Testis (tissue), 3 donors: ENCODE measurements around the gene TRABD2B. TPM values are rescaled to one million over a fixed set of nuclear protein-coding genes. Genes with fewer than 3 reads are reported as not detected.

ENCODE experiments used
- DNase-seq: peaks from one replicate; pipeline ENCODE4 v3.0.0-alpha.2; 2019
- H3K27ac ChIP-seq, 2 donors: fragments of 200-600 bp; sonication (generic); one replicate each; pipeline ENCODE4 v1.5.1; 2019
- H3K27me3 ChIP-seq: fragments of 200-600 bp; sonication (generic); one replicate; pipeline ENCODE4 v1.5.1; 2019
- H3K36me3 ChIP-seq: fragments of 200-600 bp; sonication (generic); one replicate; pipeline ENCODE4 v1.5.1; 2017; ENCODE audit warnings: low read depth; ENCODE audit errors: missing control alignments
- H3K4me1 ChIP-seq: fragments of 200-600 bp; sonication (generic); one replicate; pipeline ENCODE4 v1.5.1; 2019
- H3K4me3 ChIP-seq, 2 donors: fragments of 200-600 bp; sonication (generic); one replicate each; pipeline ENCODE4 v1.5.1; 2017 to 2019
- H3K9me3 ChIP-seq: fragments of 200-600 bp; sonication (generic); one replicate; pipeline ENCODE4 v1.5.1; 2017
- POLR2A ChIP-seq: fragments of 450-650 bp; IDR thresholded peaks from one replicate; pipeline ENCODE4 v1.6.1; 2017; ENCODE audit warnings: antibody characterized with exemption, mild to moderate bottlenecking, moderate library complexity
- WGBS, 2 donors: methylation state at CpG; one replicate each; pipeline ENCODE4 v1.1.5; 2018; 5-methylcytosine and 5-hydroxymethylcytosine counted together
- intact Hi-C: fragments of 100-400 bp; cut with DNase I; formaldehyde crosslinking; loops from one replicate; pipeline ENCODE4 v1.15.1; 2023; ENCODE audit warnings: low total_unique reads
- polyA plus RNA-seq: library from polyadenylated mRNA; stranded (reverse); fragments of 350-450 nt; fragmentation: Illumina TruSeq; extraction: RNeasy Lipid Tissue Mini Kit (QIAGEN cat#74804); gene quantifications from one replicate; pipeline ENCODE4 v1.2.3, GENCODE V29; 2014; ENCODE audit warnings: low read depth, low replicate concordance; ENCODE audit not compliant: insufficient read depth
- total RNA-seq, 2 donors: library from RNA; depleted of rRNA; stranded (reverse); fragments of >200 nt; gene quantifications; one replicate each; pipeline ENCODE4 v1.2.3, GENCODE V29; 2016
- TF ChIP-seq, protein P1 (sequence below), 3 experiments: fragments of 450-650 bp in 2 of 3; fragments of 200-600 bp in 1 of 3; sonication (generic) in 1 of 3; IDR thresholded peaks; one replicate each; pipeline ENCODE4 v1.5.1; 2016 to 2019; ENCODE audit warnings: antibody characterized with exemption in 3 of 3, mild to moderate bottlenecking in 2 of 3, moderate library complexity in 1 of 3

TRABD2B gene
- total and polyA plus RNA-seq, 3 donors from 2014 or later = 1.9 to 2.7 (median 2.0) TPM

DNA sequence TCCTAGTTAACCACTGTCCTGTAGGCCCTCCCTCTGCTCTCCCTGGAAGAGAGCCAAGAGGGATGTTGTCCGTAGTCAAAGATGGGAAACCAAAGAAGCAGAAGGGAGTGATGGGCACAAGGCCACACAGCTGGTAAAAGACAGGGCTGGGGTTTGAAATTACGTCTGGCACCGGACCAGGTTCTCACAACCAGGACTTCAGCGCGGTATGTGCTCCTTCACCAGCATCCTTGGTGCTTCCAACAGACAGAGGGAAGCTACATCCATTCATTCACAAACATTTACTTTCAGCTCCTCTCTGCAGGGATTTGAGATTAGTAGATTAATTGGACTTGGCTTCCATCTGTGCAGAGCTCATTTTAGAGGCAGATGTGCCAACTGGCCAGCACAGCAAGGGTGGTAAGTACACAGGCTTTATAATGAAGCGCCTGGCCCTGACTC is 191.2 kb downstream of the TRABD2B start:
- Histone ChIP-seq H3K27ac (no peak overlapping the region), H3K36me3 (no peaks in the 10 kb centered on the region), H3K4me1 (peaks cover 5% of the 10 kb centered on the region), H3K4me3 (no peak overlapping the region), H3K9me3 (no peaks in the 10 kb centered on the region), H3K27me3 (no peaks in the 10 kb centered on the region)
- intact Hi-C loops = no loop called here
- 43 to 45% methylated on average over 6 of the region's 6 CpGs for WGBS, 2 donors
- DNase-seq = no peak
- TF ChIP-seq POLR2A = no peak
- TF ChIP-seq, protein P1, sequence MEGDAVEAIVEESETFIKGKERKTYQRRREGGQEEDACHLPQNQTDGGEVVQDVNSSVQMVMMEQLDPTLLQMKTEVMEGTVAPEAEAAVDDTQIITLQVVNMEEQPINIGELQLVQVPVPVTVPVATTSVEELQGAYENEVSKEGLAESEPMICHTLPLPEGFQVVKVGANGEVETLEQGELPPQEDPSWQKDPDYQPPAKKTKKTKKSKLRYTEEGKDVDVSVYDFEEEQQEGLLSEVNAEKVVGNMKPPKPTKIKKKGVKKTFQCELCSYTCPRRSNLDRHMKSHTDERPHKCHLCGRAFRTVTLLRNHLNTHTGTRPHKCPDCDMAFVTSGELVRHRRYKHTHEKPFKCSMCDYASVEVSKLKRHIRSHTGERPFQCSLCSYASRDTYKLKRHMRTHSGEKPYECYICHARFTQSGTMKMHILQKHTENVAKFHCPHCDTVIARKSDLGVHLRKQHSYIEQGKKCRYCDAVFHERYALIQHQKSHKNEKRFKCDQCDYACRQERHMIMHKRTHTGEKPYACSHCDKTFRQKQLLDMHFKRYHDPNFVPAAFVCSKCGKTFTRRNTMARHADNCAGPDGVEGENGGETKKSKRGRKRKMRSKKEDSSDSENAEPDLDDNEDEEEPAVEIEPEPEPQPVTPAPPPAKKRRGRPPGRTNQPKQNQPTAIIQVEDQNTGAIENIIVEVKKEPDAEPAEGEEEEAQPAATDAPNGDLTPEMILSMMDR (IDR thresholded peaks at IDR 0.05) = no peak

DNA sequence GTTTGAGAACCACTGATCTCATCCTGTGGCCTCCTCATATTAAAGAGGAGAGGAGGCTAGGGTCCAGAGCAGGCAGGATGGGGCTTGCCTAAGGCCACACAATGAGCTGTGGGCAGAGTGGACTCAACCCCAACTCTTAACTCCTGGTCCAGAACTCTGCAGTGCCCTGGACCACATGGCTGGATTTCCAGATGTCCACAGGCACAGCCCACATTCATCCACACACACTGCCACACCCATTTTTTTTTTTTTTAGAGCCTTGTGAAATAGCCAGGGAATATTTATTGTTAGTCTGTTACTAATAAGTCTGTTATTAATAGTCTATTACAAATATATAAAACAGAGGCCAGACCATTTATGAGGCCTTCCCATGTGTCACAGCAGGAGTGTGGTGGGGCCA is 192.2 kb downstream of the TRABD2B start:
- intact Hi-C loops = no loop called here
- no peak for DNase-seq
- no peaks in the 10 kb centered on the region for H3K27me3 ChIP-seq
- no peak overlapping the region for H3K27ac ChIP-seq
- no peak overlapping the region for H3K4me3 ChIP-seq
- no peaks in the 10 kb centered on the region for H3K4me1 ChIP-seq
- H3K36me3 ChIP-seq = no peaks in the 10 kb centered on the region
- TF ChIP-seq POLR2A = no peak
- TF ChIP-seq, protein P1 (IDR thresholded peaks at IDR 0.05) = no peak
- H3K9me3 ChIP-seq = no peaks in the 10 kb centered on the region

DNA sequence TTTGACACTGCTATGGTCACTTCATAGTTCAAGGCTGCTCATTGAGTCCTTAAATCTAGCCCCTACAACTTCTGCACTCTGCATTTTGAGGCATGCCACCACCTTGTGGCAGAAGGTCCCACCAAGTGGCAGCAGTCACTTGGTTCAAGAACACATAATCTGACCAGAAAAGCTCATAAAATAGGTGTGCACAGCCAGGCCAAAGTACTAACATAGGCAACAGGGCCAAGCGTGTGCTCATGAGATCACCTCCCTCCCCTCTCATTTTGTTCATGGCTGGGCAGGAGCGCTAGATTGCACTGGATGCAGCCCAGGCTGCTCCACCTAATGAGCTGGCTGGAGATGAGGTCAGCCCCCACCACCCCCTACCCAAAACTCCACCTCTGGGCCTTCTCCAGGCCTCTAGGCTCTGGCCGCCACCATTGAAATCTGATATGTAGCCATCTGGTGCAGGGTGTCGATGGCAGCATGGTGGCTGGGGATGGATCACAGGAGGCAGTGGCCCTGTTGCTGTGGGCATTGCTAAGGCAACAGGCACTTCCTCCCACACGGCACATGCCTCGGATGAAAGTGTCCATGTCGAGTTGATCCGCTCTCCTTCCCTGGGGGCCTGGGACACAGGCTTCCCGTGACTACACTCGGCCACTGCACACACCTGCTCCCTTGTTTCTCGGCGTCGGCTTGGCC is 193.2 kb downstream of the TRABD2B start:
- no peak overlapping the region for H3K4me3 ChIP-seq
- TF ChIP-seq, protein P1 (IDR thresholded peaks at IDR 0.05) = no peak
- no peak for TF ChIP-seq POLR2A
- WGBS, 2 donors = 78 to 95% methylated on average over 6 to 13 of the region's 13 CpGs
- H3K9me3 ChIP-seq = no peaks in the 10 kb centered on the region
- intact Hi-C loops = no loop called here
- no peaks in the 10 kb centered on the region for H3K36me3 ChIP-seq
- H3K4me1 ChIP-seq = no peaks in the 10 kb centered on the region
- no peak for DNase-seq
- H3K27ac ChIP-seq = no peak overlapping the region
- no peaks in the 10 kb centered on the region for H3K27me3 ChIP-seq

DNA sequence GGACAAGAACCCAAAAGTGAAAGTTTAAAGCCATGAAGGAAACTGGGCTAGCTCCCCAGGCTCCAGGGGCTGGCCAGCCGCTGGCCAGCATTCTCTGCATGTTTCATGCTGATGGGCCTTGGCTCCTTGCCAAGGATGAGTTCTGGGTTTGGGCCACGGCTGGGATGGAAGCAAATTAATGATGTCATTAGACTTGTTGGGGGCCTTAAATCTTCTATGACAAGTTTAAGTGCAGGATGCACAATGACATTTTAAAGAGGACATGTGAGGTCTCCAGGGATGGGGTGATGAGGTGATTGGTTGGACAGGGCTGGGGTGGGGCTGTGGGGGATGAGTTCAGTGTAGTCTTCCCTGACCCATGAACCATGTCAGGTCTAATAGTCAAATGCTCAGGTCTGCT is 199.6 kb downstream of the TRABD2B start:
- intact Hi-C loops = no loop called here
- no peak overlapping the region for H3K27ac ChIP-seq
- no peaks in the 10 kb centered on the region for H3K4me1 ChIP-seq
- no peak for DNase-seq
- H3K4me3 ChIP-seq = no peak overlapping the region
- no peaks in the 10 kb centered on the region for H3K27me3 ChIP-seq
- TF ChIP-seq POLR2A = no peak
- TF ChIP-seq, protein P1 (IDR thresholded peaks at IDR 0.05) = no peak
- H3K36me3 ChIP-seq = no peaks in the 10 kb centered on the region
- no peaks in the 10 kb centered on the region for H3K9me3 ChIP-seq
- WGBS, 2 donors = 47 to 48% methylated on average over 2 of the region's 2 CpGs

DNA sequence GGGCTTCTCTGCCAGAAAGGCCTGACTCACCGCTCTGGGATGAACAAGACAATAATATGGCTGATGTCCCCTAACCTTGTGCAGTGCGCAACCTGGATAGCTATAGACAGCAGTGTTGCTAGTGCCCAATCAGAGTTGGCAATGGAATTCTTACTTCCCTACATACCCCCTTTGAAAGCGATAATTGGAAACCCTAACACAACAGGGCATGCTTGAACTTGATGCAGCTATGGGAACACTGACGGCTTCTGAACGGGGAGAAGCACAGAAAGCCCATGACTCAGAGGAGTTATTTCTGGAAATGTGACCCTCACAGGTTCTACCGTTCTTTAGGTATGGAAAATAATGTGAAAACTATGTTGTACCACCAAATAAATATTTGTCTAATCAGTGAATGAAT is 200.6 kb downstream of the TRABD2B start:
- intact Hi-C loops = no loop called here
- Histone ChIP-seq H3K36me3 (no peaks in the 10 kb centered on the region), H3K9me3 (no peaks in the 10 kb centered on the region), H3K27ac (no peak overlapping the region), H3K4me1 (no peaks in the 10 kb centered on the region), H3K27me3 (no peaks in the 10 kb centered on the region), H3K4me3 (no peak overlapping the region)
- TF ChIP-seq, protein P1 (IDR thresholded peaks at IDR 0.05) = no peak
- no peak for TF ChIP-seq POLR2A
- no peak for DNase-seq
- 89% methylated on average over 6 of the region's 6 CpGs for WGBS, 2 donors
